ENCODE measurements around the gene GPC6.

Gene GPC6

DNA sequence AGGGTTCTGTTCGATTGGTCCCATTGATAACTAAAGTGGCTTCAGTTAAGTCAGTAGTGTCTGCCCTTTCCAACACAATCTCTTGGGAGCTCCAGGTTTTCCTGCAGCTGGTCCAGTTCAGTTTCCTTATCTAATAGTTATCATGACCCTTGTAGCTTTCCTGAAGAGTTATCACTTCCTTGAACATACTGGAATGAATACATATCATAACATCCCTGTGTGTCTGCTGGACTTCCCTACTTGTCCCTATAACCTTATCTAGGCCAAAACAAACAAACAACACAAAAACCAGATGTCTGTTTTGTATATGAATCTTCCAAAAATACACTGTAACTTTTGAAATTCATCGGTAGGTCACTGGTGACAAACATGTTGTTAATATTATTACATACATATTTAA, 1085.3 kb downstream of the GPC6 start:
- no peak for TF ChIP-seq HDGF (IDR thresholded peaks at IDR 0.05; ENCODE audit: borderline replicate concordance)
- TF ChIP-seq FOXK2 (IDR thresholded peaks at IDR 0.05), result no peak
- TF ChIP-seq L3MBTL2 (conservative IDR thresholded peaks at IDR 0.05), result no peak
- TF ChIP-seq BHLHE40 (IDR thresholded peaks at IDR 0.05; ENCODE audit: borderline replicate concordance), result no peak
- no peak for TF ChIP-seq TARDBP (IDR thresholded peaks at IDR 0.05)
- no peak for TF ChIP-seq FOXA1 (IDR thresholded peaks at IDR 0.05)
- no peak for TF ChIP-seq CTBP1 (IDR thresholded peaks at IDR 0.05; ENCODE audit: borderline replicate concordance)
- TF ChIP-seq, protein P1, sequence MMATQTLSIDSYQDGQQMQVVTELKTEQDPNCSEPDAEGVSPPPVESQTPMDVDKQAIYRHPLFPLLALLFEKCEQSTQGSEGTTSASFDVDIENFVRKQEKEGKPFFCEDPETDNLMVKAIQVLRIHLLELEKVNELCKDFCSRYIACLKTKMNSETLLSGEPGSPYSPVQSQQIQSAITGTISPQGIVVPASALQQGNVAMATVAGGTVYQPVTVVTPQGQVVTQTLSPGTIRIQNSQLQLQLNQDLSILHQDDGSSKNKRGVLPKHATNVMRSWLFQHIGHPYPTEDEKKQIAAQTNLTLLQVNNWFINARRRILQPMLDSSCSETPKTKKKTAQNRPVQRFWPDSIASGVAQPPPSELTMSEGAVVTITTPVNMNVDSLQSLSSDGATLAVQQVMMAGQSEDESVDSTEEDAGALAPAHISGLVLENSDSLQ (IDR thresholded peaks at IDR 0.05), result no peak
- no peak for TF ChIP-seq SUZ12 (IDR thresholded peaks at IDR 0.05)
- TF ChIP-seq ARNT (IDR thresholded peaks at IDR 0.05), result no peak
- TF ChIP-seq SP1 (IDR thresholded peaks at IDR 0.05), result no peak
- no peak for TF ChIP-seq NFRKB (IDR thresholded peaks at IDR 0.05)
- no peak for TF ChIP-seq LEF1 (IDR thresholded peaks at IDR 0.05; ENCODE audit: borderline replicate concordance)
- no peak for TF ChIP-seq ZNF384 (IDR thresholded peaks at IDR 0.05)
- TF ChIP-seq ELF4 (IDR thresholded peaks at IDR 0.05), result no peak
- TF ChIP-seq FOXM1 (IDR thresholded peaks at IDR 0.05; ENCODE audit: borderline replicate concordance), result no peak
- ChIA-PET POLR2A (no interaction called here), CTCF (no interaction called here)
- no peak for DNase-seq (ENCODE audit: extremely low spot score)

DNA sequence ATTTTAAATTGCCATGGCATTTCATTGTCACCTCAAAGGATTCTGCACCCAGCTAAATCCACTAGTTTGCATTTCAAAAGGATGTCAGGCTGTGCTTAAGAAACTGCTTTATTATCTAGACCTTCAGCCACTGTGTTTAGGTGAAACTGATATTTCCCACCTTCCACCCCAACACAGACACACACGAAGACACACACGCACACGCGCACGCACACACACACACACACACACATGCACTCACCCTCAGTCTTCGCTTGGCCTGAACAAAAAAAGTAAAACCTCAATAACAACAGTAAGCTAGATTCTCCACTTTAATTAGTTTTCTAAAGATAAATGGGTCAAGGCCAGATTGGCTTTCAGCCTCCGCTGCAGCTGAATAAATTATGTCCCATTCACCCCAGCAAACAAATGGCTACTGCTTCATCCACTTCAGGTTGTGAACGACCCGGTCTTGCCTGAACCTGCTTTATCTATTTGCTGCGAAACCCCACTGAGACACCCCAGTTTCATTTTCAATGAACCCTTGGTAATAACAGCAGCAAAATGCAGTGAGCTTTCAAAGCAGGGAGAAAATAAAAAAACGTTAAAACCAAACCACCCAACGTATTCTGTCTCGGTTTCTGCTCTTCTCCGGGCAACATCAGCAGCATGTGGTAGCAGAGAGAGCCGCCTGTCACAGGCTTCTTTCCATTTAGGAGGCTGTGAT, 1086.1 kb downstream of the GPC6 start:
- no peak for DNase-seq (ENCODE audit: extremely low spot score)
- POLR2A ChIA-PET, result no interaction called here
- no peak for TF ChIP-seq NFRKB (IDR thresholded peaks at IDR 0.05)
- no peak for TF ChIP-seq ELF4 (IDR thresholded peaks at IDR 0.05)
- no peak for TF ChIP-seq ARNT (IDR thresholded peaks at IDR 0.05)
- TF ChIP-seq LEF1 (IDR thresholded peaks at IDR 0.05; ENCODE audit: borderline replicate concordance), result no peak
- no peak for TF ChIP-seq ZNF384 (IDR thresholded peaks at IDR 0.05)
- TF ChIP-seq CTBP1 (IDR thresholded peaks at IDR 0.05; ENCODE audit: borderline replicate concordance), result no peak
- TF ChIP-seq, protein P1 (IDR thresholded peaks at IDR 0.05), result no peak
- TF ChIP-seq TARDBP (IDR thresholded peaks at IDR 0.05), result no peak
- TF ChIP-seq SUZ12 (IDR thresholded peaks at IDR 0.05), result no peak
- TF ChIP-seq L3MBTL2 (conservative IDR thresholded peaks at IDR 0.05), result no peak
- CTCF ChIA-PET, result no interaction called here

DNA sequence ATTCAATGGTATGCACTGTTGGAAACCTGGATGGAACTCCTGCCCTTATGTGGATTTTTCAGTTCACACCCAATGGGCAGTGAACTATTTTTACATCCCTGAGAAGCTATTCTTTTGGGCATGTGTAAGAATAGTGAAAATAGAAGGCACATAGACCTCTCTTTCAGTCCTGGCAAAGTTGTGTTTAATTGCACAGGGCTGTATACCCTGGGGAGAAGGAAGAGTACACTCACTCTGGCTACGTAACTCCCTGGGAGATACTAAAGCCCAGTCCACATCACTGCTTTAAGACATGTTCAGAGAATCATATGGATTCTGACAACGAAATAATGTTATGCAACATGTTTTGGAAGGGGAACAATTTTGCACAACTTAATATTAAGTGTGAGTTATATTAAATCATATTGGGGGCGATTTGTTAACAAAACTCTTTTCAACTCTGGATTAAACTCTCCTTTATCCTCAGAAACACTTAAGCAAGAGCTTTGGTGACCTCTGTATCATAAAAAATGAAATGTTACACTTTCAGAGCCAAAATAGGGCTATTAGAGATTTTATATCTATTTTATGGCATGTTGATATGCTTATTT, 1086.8 kb downstream of the GPC6 start:
- ChIA-PET CTCF (no interaction called here), POLR2A (no interaction called here)
- TF ChIP-seq L3MBTL2 (conservative IDR thresholded peaks at IDR 0.05) (no peak), FOXA1 (IDR thresholded peaks at IDR 0.05) (no peak), HDGF (IDR thresholded peaks at IDR 0.05; ENCODE audit: borderline replicate concordance) (no peak), FOXM1 (IDR thresholded peaks at IDR 0.05; ENCODE audit: borderline replicate concordance) (no peak), ARNT (IDR thresholded peaks at IDR 0.05) (no peak), TARDBP (IDR thresholded peaks at IDR 0.05) (no peak), SP1 (IDR thresholded peaks at IDR 0.05) (no peak), NFRKB (IDR thresholded peaks at IDR 0.05) (no peak), ELF4 (IDR thresholded peaks at IDR 0.05) (no peak), ZNF384 (IDR thresholded peaks at IDR 0.05) (no peak), LEF1 (IDR thresholded peaks at IDR 0.05; ENCODE audit: borderline replicate concordance) (no peak), CTBP1 (IDR thresholded peaks at IDR 0.05; ENCODE audit: borderline replicate concordance) (no peak)
- TF ChIP-seq, protein P1 (IDR thresholded peaks at IDR 0.05), result no peak
- no peak for DNase-seq (ENCODE audit: extremely low spot score)

DNA sequence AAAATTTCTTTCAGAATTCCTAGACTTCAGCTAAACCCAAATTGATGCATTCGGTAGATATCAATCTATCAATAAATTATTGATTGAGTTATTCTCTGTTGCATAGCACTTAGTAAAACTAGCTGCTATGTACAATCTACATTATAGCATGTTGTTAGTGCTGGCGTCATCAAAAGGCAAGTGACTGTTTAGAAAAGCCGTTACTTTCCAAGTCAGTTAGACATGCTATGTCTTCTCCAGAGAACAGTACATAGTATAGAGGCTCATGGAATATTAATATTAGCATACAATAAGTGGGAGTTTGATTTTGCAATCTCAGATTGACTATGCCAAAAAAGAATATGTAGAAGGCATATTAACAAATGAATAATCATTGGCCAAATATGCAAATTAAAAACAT, 1087.3 kb downstream of the GPC6 start:
- no peak for DNase-seq (ENCODE audit: extremely low spot score)
- ChIA-PET CTCF (no interaction called here), POLR2A (no interaction called here)
- no peak for TF ChIP-seq FOXM1 (IDR thresholded peaks at IDR 0.05; ENCODE audit: borderline replicate concordance)
- no peak for TF ChIP-seq SUZ12 (IDR thresholded peaks at IDR 0.05)
- TF ChIP-seq, protein P1 (IDR thresholded peaks at IDR 0.05), result no peak
- no peak for TF ChIP-seq ZNF384 (IDR thresholded peaks at IDR 0.05)
- no peak for TF ChIP-seq CTBP1 (IDR thresholded peaks at IDR 0.05; ENCODE audit: borderline replicate concordance)
- no peak for TF ChIP-seq TARDBP (IDR thresholded peaks at IDR 0.05)

DNA sequence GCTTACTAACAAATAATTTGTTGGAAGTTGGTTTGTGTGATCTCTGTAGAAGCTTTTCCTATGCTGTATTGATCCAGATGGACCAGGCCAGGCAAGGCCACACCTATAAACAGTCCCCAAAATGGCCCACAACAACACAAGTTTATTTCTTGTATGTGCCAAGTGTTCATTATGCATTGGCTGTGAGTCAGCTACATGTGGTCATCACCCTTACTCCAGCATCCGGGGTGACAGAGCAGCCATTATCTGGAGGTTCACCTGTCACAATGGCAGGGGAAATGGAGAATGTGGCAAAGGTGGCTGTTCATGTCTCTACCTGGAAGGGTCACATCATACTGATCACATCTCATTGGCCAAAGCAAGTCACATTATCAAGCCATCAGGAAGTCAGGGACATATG, 1088.6 kb downstream of the GPC6 start:
- ChIA-PET CTCF (no interaction called here), POLR2A (no interaction called here)
- TF ChIP-seq, protein P1 (IDR thresholded peaks at IDR 0.05), result no peak
- no peak for TF ChIP-seq ARNT (IDR thresholded peaks at IDR 0.05)
- TF ChIP-seq TARDBP (IDR thresholded peaks at IDR 0.05), result no peak
- TF ChIP-seq FOXA1 (IDR thresholded peaks at IDR 0.05), result no peak
- TF ChIP-seq FOXK2 (IDR thresholded peaks at IDR 0.05), result no peak
- TF ChIP-seq ZNF384 (IDR thresholded peaks at IDR 0.05), result no peak
- no peak for TF ChIP-seq NFRKB (IDR thresholded peaks at IDR 0.05)
- TF ChIP-seq HDGF (IDR thresholded peaks at IDR 0.05; ENCODE audit: borderline replicate concordance), result no peak
- TF ChIP-seq BHLHE40 (IDR thresholded peaks at IDR 0.05; ENCODE audit: borderline replicate concordance), result no peak
- no peak for TF ChIP-seq L3MBTL2 (conservative IDR thresholded peaks at IDR 0.05)
- TF ChIP-seq ELF4 (IDR thresholded peaks at IDR 0.05), result no peak
- TF ChIP-seq CTBP1 (IDR thresholded peaks at IDR 0.05; ENCODE audit: borderline replicate concordance), result no peak
- no peak for TF ChIP-seq SUZ12 (IDR thresholded peaks at IDR 0.05)
- TF ChIP-seq SP1 (IDR thresholded peaks at IDR 0.05), result no peak
- TF ChIP-seq LEF1 (IDR thresholded peaks at IDR 0.05; ENCODE audit: borderline replicate concordance), result no peak
- TF ChIP-seq FOXM1 (IDR thresholded peaks at IDR 0.05; ENCODE audit: borderline replicate concordance), result no peak
- no peak for DNase-seq (ENCODE audit: extremely low spot score)
